H1 (cell line): Measurements from ENCODE around the gene LILRB4.
"Not testable (repeated sequence)": the region's sequence is repeated elsewhere in the genome, so short reads cannot be mapped to it uniquely, and the experiment has no call there.

ENCODE experiments used
- EZH2 ChIP-seq: fragments of 200-600 bp; sonication (generic); IDR thresholded peaks from 2 replicates; pipeline ENCODE4 v1.7.1; 2012; ENCODE audit warnings: low read depth, mild to moderate bottlenecking, moderate library complexity, low read length, inconsistent platforms; ENCODE audit not compliant: severe bottlenecking
- HDAC2 ChIP-seq, 2 experiments: fragments of 300-600 bp in 1 of 2; sonication (generic) in 1 of 2; IDR thresholded peaks; 2 replicates each; pipeline ENCODE4 v1.6.1; 2011 to 2012; ENCODE audit warnings: low read depth in 2 of 2, low read length in 2 of 2, mild to moderate bottlenecking in 2 of 2, moderate library complexity in 2 of 2, borderline replicate concordance in 1 of 2, inconsistent platforms in 1 of 2
- POLR2A ChIP-seq, 2 experiments: IDR thresholded peaks; 1 replicate in 1 of 2; 2 replicates in 1 of 2; pipeline ENCODE4 v1.6.1; 2011; ENCODE audit warnings: low read depth in 2 of 2, low read length in 2 of 2, mild to moderate bottlenecking in 2 of 2; ENCODE audit errors: control extremely low read depth in 1 of 2
- POLR2AphosphoS5 ChIP-seq: IDR thresholded peaks from 2 replicates; pipeline ENCODE4 v1.6.1; 2011; ENCODE audit warnings: low read depth, low read length
- TF ChIP-seq, protein P1 (sequence below), 3 experiments: IDR thresholded peaks; 1 replicate in 2 of 3; 2 replicates in 1 of 3; pipeline versions ENCODE4 v1.5.1 to v1.6.1; 2011; ENCODE audit warnings: low read length in 3 of 3, mild to moderate bottlenecking in 3 of 3, inconsistent platforms in 2 of 3, low read depth in 1 of 3, moderate library complexity in 1 of 3; ENCODE audit not compliant: insufficient read depth in 1 of 3; ENCODE audit errors: control extremely low read depth in 1 of 3

DNA sequence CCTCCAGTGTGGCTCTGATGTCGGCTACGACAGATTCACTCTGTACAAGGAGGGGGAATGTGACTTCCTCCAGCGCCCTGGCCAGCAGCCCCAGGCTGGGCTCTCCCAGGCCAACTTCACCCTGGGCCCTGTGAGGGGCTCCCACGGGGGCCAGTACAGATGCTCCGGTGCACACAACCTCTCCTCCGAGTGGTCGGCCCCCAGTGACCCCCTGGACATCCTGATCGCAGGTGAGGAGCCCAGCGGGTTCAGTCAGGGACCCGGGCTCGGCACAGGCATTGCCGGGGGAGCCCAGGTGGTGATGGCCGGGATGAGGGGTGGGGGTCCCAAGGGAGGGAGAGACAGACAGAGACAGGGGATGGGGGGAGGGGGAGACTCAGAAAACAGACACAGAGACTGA lies 34.9 kb downstream of the LILRB4 start:
- TF ChIP-seq, protein P1, sequence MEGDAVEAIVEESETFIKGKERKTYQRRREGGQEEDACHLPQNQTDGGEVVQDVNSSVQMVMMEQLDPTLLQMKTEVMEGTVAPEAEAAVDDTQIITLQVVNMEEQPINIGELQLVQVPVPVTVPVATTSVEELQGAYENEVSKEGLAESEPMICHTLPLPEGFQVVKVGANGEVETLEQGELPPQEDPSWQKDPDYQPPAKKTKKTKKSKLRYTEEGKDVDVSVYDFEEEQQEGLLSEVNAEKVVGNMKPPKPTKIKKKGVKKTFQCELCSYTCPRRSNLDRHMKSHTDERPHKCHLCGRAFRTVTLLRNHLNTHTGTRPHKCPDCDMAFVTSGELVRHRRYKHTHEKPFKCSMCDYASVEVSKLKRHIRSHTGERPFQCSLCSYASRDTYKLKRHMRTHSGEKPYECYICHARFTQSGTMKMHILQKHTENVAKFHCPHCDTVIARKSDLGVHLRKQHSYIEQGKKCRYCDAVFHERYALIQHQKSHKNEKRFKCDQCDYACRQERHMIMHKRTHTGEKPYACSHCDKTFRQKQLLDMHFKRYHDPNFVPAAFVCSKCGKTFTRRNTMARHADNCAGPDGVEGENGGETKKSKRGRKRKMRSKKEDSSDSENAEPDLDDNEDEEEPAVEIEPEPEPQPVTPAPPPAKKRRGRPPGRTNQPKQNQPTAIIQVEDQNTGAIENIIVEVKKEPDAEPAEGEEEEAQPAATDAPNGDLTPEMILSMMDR (IDR thresholded peaks at IDR 0.05; ENCODE audit: control extremely low read depth in 1 of 3, insufficient read depth in 1 of 3, low read depth in 1 of 3, low read length in 3 of 3) = not testable (repeated sequence)
- not testable (repeated sequence) for TF ChIP-seq POLR2AphosphoS5; POLR2A (IDR thresholded peaks at IDR 0.05; ENCODE audit: control extremely low read depth in 1 of 2, low read depth in 2 of 2, low read length in 2 of 2); EZH2; HDAC2 (IDR thresholded peaks at IDR 0.05; ENCODE audit: borderline replicate concordance in 1 of 2, low read depth in 2 of 2, low read length in 2 of 2)
